HG03025 (cell line): ENCODE measurements around the gene SEC16A.
"Not testable (repeated sequence)": the region's sequence is repeated elsewhere in the genome, so short reads cannot be mapped to it uniquely, and the experiment has no call there.

Source experiments
- ATAC-seq: cut with Tn5 transposase; IDR thresholded peaks from one replicate; pipeline ENCODE4 v1.9.1; 2021; ENCODE audit warnings: mild to moderate bottlenecking, moderate library complexity; ENCODE audit not compliant: unreplicated experiment, low FRiP score

SEC16A gene

DNA sequence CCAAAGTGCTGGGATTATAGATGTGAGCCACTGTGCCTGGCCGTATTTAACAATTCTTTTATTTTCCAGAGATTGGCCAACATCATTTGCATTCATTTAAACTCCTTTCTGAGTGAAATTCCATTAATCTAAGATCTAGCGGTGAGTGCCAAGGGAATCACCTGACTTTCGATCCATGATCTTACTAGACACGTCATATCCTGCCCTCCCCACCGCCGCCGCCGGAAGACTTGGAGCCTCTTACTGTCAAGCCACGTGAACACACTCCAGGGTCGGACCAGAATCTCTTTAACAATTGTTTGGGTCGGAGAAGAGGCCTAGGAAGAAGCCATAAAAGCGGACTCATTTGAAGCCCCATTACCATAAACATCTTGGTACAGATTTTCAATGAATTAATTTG lies 56.1 kb downstream of the SEC16A start:
- no peak for ATAC-seq

DNA sequence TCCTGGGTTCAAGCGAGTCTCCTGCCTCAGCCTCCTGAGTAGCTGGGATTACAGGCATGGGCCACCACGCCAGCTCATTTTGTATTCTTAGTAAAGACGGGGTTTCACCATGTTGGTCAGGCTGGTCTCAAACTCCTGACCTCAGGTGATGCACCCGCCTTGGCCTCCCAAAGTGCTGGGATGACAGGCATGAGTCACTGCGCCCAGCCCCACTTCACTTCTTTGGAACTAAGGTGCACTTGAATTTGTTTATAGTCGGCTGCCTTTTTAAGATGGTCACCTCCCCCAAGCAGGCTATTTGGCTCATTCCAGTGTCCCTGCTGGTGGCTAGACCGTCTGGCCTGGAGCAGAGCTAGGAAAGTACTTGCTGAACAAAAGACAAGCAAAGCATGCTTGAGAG lies 57.5 kb downstream of the SEC16A start:
- ATAC-seq = not testable (repeated sequence)

DNA sequence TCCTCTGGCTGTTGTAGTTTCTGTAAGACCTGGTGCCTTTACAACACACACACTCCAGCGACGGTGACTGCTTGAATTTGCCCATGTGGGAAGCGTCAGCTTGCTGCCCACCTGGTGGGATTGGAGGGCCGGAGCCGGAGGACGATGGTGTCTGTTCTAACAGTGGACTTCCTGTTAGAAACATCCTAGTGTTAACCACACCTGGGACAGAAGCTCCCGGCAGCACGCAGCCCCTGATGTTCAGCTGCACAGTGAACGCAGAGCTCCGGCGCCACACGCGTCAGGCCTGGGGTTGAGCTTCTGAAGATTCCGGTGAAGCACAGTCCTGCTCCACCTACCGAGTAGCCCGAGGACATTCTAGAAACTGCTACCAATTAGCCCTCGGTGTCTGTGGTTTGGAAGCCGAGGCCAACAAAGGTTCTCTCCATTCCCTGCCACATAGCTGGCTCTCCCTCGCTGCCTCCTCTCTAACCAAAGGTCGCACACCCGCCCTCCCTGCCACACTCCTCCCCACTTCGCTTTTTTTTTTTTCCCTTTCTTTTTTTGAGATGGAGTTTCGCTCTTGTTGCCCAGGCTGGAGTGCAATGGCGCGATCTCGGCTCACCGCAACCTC lies 58.0 kb downstream of the SEC16A start:
- no peak for ATAC-seq

DNA sequence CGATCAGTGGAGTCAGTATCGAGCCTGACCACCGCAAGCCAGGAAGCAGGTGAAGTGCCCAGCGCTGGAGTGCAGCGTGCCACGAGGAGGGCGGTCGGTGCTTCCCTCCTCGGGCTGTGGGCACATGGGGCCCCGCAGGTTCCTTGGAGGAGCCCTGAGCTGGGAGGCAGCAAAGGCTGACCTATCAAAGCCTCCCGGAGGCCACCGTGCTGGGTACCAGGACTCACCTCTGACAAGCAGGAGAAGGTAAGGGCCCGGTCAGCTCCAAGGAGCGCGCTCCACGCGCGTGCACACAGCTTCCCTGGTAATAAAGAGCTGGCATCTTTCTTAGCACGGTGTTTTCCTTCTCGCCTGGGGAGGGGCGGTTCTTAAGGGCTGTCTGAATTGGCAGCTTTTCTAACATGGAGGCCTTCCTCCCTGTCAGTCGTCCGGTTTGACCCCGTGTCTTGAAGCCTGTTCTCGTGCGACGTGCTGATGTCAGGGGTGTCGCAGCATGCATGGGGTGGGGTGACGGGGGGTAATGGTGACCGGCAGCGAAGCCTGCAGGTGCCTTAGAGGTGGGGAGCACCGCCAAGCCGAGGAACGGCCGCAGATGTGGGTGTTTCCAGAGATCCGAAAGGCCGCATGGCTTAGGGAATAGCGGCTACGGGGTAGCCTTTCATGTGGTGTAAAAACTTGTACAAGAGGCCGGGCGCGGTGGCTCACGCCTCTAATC lies 59.3 kb downstream of the SEC16A start:
- ATAC-seq = no peak

DNA sequence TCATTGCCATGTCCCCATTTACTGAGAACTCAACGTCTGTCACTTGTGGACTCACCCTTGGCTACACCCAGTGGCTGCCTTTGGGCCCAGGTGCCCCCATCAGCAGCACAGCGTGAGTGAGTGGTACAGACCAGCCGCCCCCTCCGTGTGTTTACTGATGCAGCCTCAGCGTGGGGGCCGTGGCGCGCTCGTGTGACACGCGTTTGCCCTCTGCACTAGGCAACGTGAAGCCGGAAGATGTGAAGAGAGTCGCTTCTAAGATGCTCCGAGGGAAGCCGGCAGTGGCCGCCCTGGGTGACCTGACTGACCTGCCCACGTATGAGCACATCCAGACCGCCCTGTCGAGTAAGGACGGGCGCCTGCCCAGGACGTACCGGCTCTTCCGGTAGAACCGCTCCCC lies 60.0 kb downstream of the SEC16A start:
- no peak for ATAC-seq

DNA sequence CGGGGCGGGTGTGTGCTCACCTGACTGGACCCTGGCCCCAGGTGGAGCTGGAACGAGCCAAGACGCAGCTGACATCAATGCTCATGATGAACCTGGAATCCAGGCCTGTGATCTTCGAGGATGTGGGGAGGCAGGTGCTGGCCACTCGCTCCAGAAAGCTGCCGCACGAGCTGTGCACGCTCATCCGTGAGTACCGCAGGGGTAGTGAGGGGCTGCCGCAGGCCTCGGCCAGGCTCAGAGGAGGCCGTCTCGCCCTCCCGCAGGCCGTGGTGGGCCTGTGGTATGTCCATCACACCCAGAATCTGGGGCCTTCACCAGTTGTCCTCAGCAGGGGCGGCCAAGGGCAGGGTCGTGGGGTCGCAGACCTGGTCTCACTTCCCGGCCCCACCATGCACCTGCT lies 61.0 kb downstream of the SEC16A start:
- ATAC-seq = no peak

DNA sequence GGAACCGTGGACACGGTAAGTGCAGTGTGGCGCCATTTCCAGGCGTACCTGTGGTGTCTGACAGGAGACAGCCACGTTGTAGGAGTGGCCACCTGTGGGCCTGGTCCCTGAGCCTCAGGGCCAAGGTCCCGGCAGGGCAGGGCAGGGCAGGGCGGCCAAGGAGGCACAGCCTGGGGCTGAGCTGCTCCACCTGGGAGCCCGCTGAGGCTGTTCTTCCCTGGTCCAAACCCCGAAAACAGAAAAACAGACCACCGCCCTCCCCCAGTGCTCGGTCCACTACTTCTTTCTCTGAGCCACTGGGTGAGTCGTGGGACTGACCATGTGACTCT lies 63.8 kb downstream of the SEC16A start:
- ATAC-seq = no peak

DNA sequence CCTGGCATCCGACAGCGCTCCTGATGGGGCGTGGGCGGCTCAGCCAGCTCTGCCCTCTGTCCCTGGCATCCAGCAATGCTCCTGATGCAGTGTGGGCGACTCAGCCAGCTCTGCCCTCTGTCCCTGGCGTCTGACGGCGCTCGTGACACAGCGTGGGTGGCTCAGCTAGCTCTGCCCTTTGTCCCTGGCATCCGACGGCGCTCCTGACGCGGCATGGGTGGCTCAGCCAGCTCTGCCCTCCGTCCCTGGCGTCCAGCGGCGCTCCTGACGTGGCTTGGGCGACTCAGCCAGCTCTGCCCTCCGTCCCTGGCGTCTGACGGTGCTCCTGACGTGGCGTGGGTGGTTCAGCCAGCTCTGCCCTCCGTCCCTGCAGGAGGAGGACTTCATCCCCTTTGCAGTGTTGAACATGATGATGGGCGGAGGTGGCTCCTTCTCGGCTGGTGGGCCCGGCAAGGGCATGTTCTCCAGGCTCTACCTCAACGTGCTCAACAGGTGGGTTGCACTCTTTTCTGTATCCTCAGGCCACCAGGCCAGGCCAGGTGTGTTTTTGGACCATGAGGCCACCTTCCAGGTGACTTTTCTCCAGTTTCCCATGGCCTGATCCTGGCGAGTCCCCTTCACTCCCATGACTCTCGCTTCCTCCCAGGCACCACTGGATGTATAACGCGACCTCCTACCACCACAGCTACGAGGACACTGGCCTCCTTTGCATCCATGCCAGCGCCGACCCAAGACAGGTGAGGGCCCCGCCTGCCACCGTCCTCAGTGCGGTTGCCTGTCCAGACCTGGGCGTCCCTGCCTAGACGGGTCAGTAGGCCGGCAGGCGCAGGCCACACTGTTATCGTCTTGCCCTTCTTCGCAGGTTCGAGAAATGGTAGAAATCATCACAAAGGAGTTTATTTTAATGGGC lies 64.4 kb downstream of the SEC16A start:
- no peak for ATAC-seq

DNA sequence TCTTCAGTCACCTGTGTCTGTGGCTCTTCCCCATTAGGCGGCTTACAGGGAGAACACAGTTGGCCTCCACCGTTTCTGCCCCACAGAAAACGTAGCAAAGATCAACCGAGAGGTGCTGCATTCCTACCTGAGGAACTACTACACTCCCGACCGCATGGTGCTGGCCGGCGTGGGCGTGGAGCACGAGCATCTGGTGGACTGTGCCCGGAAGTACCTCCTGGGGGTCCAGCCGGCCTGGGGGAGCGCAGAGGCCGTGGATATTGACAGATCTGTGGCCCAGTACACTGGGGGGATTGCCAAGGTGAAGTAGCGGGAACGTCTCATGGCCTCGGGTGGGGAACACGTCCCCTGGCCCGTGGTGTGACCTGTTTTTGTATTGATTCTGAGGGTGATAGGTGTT lies 65.9 kb downstream of the SEC16A start:
- no peak for ATAC-seq

DNA sequence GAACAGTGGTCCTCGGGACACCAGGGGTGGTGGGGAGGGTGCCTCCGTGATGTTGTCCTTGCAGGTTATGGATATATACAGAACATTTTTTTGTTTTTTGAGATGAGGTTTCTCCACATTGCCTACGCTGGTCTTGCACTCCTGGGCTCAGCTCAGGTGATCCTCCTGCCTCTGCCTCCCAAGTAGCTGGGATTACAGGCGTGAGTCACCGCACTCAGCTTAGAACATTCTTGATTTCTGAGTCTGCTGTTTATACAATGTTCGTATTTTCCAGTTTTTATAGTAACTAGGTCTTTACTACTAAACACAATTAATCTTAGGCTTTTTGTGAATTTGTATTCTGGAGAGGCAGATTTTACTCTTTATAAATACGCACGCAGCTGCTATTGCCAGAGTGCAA lies 66.4 kb downstream of the SEC16A start:
- ATAC-seq = no peak

DNA sequence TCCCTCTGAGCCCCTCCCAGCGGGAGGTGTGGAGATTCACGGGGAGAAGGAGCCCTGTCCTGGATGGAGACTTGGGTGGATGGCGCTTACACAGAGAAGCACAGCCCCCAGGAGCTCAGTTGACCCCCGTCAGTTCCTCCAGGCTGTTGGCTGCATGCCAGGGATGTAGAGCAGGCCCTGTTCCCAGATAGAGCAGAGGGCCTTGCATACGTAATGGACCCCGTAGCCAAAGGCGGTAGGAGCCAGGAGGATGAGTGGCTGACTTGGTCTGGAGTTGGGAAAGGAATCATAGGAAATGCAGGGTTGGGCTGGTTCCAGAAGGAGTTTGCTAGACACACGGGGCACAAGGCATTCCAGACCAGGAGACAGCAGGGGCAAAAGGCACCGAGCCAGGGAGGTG lies 69.9 kb downstream of the SEC16A start:
- ATAC-seq = no peak

DNA sequence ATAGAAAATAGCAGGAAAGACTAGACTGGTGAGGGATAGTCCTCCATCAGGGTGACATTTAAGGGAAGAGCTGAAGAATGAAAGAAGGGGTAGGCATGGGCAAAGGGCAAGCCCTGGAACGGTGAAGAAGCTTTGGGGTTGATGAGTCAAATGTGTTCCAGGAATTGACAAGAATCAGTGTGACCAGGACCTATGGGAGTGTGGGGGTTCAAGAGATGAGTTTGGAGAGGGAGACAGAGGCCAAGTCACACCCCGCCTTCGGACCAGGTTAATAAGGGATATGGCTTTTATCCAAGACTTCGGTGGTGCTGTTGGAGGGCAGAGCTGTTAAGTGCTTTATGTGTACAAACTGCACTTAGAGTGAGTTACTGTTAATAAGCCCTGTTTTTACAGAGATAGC lies 71.5 kb downstream of the SEC16A start:
- ATAC-seq = no peak

DNA sequence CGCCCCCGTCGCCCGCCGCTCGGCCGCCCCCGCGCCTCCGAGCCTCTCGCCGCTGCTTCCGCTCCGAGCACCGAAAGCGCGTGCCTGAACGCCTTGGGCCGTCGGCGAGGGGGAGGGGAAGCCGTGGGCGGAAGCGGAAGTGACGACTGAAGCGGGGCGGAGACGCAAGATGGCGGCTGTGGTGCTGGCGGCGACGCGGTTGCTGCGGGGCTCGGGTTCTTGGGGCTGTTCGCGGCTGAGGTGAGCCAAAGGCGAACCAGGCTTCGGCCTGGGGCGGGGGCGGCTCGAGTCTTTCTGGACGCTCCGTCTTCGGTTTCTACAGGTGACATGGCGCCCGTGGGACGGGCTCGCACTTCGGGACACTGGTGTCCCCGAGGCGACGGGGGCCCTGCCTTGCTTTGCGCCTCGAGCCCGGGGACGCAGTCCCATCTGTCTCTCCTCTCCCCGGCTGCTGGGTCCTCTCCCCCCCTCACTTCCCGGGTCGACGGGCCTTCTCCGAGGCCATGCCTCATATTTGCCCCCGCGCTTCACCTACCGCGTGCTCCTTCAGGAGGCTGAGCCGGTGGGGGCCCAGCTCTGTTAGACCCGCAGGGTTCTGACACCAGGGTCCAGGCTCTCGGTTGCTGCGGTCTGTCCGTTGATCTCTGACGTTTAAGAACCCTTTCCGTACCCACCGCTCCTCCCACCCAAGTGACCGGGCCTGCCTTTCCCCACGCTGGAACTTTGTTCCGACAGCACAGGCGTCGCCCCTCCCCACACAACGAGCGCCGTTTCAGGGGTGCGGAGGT lies 72.1 kb downstream of the SEC16A start, which contains the start of the genes ENTR1 and PMPCA:
ENTR1 (minus strand) TSS at position 115 of the 788 bp plus-strand sequence. CDS start 217 bp downstream, outside the sequence.
PMPCA (plus strand) TSS at position 159 of the 788 bp plus-strand sequence; CDS start at position 170, 11 bp downstream.
- ATAC-seq = peak; percentile 76

DNA sequence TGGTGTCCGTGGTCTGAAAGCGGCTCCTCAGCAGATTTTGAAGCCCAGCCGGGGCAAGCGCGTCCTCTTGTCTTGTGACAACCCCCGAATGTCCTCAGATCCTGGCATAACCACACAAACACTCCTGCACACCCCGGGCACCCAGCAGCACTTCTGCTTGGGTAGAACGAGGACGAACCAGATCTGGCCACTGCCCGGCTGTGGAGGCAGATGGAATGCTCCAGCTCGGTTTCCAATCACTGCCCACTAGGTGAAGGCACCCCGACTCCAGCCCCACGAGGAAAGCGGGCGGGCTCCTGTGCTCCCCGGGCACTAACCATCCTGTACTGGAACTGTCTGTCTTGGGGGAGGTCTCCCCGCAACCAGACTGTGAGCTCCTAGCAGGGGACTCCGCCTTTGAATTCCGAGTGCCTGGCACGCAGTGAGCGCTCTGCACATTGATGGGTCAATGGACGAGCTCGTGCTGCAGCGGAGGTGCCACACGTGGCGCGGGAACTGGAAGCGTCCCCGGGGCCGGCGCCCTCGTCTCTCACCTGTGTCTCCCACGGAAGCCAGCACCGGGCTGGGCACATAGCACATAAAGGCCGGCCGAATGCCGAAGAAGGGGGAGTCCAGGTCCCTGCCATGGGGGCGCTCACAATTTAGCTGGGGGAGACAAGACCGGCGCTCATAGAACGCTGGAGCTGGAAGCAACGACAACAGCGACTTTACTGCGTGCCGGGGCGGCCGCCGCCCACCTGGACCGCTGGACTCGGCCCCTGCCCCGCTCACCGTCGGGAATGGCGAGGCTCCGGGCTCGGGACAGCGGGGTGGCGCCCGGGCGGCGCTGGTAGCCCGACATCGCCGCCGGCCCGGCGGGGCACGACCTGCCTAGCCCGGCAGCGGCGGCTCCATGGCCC lies 73.0 kb downstream of the SEC16A start:
- peak; percentile 16 for ATAC-seq

DNA sequence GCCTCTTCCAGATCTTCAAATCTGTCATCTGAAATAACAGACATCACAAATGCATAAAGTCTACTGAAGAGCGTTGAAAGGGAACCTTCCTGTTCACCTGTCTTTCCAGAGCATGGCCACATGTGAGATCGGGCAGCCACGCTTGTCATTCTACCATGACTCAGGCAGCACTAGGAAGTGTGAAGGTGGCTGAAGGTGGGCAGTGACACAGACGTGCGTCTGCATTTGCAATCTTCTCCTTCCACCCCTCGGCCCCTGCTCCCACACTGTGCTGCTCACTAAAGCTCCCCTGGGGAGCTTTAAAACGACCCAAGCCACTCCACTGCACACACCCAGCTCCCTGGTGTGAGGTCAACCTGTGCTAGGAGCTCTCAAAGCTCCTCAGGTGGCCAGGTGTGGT lies 74.9 kb downstream of the SEC16A start:
- no peak for ATAC-seq

DNA sequence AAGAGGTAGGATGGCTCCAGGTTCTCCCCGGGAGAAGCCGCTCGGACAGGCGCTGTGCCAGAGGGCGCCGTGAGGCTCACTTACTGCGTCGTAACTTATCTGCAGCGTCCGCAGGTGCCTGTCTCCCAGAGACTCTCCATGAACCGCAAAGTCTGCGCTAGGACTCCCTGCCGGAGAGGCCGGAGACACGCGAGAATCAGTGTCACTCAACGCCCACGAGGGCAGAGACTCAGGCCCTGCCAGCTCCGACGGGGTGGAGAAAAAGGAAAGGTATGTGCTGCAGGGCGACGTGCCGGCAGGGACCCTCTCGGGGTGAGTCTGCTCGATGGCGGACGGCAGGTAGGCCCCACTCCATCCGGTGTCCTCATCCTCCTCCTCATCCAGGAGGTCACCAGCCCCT lies 75.8 kb downstream of the SEC16A start:
- not testable (repeated sequence) for ATAC-seq

DNA sequence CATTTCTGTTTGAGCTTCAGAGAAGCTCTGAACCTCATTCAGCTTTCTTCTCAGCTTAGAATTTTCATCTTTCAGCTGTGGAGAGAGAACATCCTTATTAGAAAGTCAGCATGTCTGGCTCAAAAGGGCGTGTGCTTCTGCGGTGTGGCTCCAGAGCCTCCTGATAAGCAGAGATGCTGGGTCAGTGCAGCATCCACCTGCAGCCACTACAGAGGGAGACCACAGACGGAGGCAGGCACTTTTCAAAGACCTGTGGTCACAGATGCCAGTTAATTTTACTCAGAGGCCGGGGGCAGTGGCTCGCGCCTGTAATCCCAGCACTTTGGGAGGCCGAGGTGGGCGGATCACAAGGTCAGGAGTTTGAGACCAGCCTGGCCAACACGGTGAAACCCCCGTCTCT lies 76.9 kb downstream of the SEC16A start:
- ATAC-seq = not testable (repeated sequence)

DNA sequence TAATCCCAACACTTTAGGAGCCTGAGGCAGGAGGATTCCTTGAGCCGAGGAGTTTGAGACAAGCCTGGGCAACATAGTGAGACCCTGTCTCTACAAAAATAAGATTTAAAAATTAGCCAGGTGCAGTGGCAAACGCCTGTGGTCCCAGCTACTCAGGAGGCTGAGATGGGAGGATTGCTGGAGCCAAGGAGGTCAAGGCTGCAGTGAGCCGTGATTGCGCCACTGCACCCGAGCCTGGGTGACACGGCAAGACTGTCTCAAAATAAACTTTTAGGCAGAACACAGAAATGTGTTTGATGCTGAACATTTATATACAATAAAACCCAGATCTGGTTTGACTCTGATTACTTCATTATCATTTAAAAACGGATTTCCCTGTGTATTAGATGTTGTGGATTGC lies 77.4 kb downstream of the SEC16A start:
- no peak for ATAC-seq

DNA sequence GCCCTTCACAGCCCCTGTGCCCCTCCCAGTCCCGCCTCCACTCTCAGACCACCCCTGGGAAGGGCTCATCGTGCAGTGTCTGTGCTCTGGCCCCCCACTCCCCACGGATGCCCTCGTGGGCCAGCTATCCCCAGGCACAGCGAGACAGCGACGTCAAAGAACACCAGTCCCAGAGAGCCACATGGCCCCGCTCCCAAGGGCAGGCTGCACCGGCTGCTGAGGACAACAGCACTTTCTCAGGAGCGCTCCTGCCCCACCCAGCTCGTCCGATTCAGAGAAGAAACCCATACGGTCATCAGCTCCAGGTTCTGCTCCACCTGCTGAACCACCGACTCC lies 78.1 kb downstream of the SEC16A start:
- ATAC-seq = no peak
